ENCODE data around the gene ATP23. TPM values are rescaled to one million over a fixed set of nuclear protein-coding genes. Genes with fewer than 3 reads are reported as not detected.

Gene ATP23
- polyA plus RNA-seq, 1 of the 3 experiments (the other 2 are of a cell fraction), result 6.4 TPM

DNA sequence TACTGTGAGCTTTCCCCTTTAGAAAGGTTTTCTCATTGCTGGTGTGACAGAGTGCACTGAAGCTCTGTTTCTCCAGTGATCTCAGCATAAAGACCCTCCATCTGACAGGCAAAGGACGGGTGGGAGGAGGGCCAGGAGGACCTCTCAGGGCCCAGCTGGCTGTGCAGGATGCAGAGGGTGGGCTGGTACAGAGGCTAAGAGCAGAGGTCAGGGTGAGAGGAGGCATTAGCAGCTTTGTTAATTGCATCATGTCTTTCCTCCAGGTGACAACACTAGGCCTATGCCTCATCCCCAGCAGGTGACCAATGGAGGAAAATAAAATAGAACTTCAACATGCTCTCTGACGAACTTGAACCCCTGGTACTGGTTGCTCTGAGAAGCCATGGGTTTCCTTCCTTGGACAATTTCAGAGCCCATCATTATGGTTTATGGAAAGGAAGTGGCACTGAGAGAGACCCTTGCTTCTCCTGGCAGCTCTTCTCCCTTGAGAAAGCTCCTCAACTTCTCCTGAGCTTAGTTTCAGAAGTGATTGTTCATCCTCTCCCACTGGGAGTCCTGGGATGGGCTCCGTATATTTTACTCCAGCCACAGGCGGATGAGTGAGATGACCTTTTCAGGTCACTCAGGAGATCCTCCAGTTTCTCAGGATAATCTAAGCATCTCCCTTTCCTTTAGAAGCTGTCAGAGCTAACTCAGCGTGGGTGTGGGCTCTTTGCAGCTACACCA is 45.8 kb upstream of the ATP23 start:
- Histone ChIP-seq H3K4me2 (peak overlapping the region; percentile 88; the same call in 1 of the 2 replicates), H2AFZ (ENCODE audit: low read depth) (no peak overlapping the region; the same call in 1 of the 2 replicates), H3K4me3 (ENCODE audit: low read depth in 2 of 2, low read length in 1 of 2) (no peak overlapping the region; a peak in 1 of 4 replicates), H3K9ac (no peak overlapping the region; the same call in 1 of the 2 replicates), H3K27ac (ENCODE audit: low read depth in 2 of 2, low read length in 1 of 2) (peak overlapping the region; percentile 97 to 99; a peak in 3 of 4 replicates), H4K20me1 (ENCODE audit: insufficient read depth) (no peaks in the 10 kb centered on the region), H3K9me2 (no peaks in the 10 kb centered on the region), H3K36me3 (replicated peaks in 1 of 2; ENCODE audit: control insufficient read depth in 1 of 2, insufficient read depth in 2 of 2, low read length in 1 of 2) (no peaks in the 10 kb centered on the region), H3K27me3 (ENCODE audit: insufficient read depth) (no peaks in the 10 kb centered on the region), H3K4me1 (ENCODE audit: control insufficient read depth in 1 of 2, insufficient read depth in 2 of 2, low read depth in 1 of 2, low read length in 1 of 2) (peaks cover 75 to 84% of the 10 kb centered on the region in 2 experiments), H3K9me3 (no peaks in the 10 kb centered on the region), H3K79me2 (ENCODE audit: insufficient read depth) (peaks cover 8% of the 10 kb centered on the region; the same call in 1 of the 2 replicates), H3F3A (replicated peaks; ENCODE audit: insufficient read depth) (peaks cover 43% of the 10 kb centered on the region)
- DNase-seq, result no peak
- TF ChIP-seq, protein P1, sequence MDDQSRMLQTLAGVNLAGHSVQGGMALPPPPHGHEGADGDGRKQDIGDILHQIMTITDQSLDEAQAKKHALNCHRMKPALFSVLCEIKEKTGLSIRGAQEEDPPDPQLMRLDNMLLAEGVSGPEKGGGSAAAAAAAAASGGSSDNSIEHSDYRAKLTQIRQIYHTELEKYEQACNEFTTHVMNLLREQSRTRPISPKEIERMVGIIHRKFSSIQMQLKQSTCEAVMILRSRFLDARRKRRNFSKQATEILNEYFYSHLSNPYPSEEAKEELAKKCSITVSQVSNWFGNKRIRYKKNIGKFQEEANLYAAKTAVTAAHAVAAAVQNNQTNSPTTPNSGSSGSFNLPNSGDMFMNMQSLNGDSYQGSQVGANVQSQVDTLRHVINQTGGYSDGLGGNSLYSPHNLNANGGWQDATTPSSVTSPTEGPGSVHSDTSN (IDR thresholded peaks at IDR 0.05), result no peak
- TF ChIP-seq TEAD4 (IDR thresholded peaks at IDR 0.05; ENCODE audit: borderline replicate concordance, insufficient read depth) (no peak), GABPA (IDR thresholded peaks at IDR 0.05; ENCODE audit: low read depth) (no peak), TCF12 (IDR thresholded peaks at IDR 0.05) (no peak), EZH2phosphoT487 (IDR thresholded peaks at IDR 0.05; ENCODE audit: borderline replicate concordance, low read depth) (no peak), GATA2 (CRISPR knock-in tag; IDR thresholded peaks at IDR 0.05) (no peak), RFX5 (IDR thresholded peaks at IDR 0.05; ENCODE audit: low read length) (no peak), FOXJ3 (CRISPR knock-in tag; IDR thresholded peaks at IDR 0.05) (no peak), MXI1 (IDR thresholded peaks at IDR 0.05; ENCODE audit: low read depth, low read length) (no peak)
- TF ChIP-seq, protein P2, sequence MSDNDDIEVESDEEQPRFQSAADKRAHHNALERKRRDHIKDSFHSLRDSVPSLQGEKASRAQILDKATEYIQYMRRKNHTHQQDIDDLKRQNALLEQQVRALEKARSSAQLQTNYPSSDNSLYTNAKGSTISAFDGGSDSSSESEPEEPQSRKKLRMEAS (IDR thresholded peaks at IDR 0.05; ENCODE audit: low read depth), result no peak
- TF ChIP-seq, protein P3, sequence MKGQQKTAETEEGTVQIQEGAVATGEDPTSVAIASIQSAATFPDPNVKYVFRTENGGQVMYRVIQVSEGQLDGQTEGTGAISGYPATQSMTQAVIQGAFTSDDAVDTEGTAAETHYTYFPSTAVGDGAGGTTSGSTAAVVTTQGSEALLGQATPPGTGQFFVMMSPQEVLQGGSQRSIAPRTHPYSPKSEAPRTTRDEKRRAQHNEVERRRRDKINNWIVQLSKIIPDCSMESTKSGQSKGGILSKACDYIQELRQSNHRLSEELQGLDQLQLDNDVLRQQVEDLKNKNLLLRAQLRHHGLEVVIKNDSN (IDR thresholded peaks at IDR 0.05; ENCODE audit: borderline replicate concordance, low read depth), result no peak
- TF ChIP-seq, protein P4, sequence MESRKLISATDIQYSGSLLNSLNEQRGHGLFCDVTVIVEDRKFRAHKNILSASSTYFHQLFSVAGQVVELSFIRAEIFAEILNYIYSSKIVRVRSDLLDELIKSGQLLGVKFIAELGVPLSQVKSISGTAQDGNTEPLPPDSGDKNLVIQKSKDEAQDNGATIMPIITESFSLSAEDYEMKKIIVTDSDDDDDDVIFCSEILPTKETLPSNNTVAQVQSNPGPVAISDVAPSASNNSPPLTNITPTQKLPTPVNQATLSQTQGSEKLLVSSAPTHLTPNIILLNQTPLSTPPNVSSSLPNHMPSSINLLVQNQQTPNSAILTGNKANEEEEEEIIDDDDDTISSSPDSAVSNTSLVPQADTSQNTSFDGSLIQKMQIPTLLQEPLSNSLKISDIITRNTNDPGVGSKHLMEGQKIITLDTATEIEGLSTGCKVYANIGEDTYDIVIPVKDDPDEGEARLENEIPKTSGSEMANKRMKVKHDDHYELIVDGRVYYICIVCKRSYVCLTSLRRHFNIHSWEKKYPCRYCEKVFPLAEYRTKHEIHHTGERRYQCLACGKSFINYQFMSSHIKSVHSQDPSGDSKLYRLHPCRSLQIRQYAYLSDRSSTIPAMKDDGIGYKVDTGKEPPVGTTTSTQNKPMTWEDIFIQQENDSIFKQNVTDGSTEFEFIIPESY (IDR thresholded peaks at IDR 0.05; ENCODE audit: borderline replicate concordance, low read depth), result no peak
- ChIA-PET CTCF (interaction anchor here (1.1 to 10.3 kb wide), 14 partner anchors 8 to 136 kb away, joined by 3 to 67 read pairs (median 6); partner anchors contain the start of genes CTDSP2 and TSFM), POLR2A (interaction anchor here (0.7 to 5.4 kb wide), 2 partner anchors 50 to 55 kb away, joined by 3 to 52 read pairs; partner anchors contain the start of gene CTDSP2)
- 90% methylated on average over 3 of the region's 5 CpGs for WGBS (ENCODE audit: low lambda C conversion rate)
